VCaP (cell line): ENCODE results near the gene TBC1D8.
A peak's percentile ranks its signal among the peaks of the same experiment; 100 is the strongest.

Source experiments
- H3K27ac ChIP-seq: fragments of 450-650 bp; 2 replicates; pipeline ENCODE4 v1.5.1; 2017
- CTCF ChIP-seq: fragments of 450-650 bp; conservative IDR thresholded peaks from 2 replicates; pipeline ENCODE4 v1.5.1; 2017; ENCODE audit warnings: mild to moderate bottlenecking, moderate library complexity

TBC1D8 gene

GRCh38 chr2:101107241-101107640 lies 43.9 kb downstream of the TBC1D8 start:
- H3K27ac ChIP-seq, result peak overlapping the region; percentile 43; the same call in 1 of the 2 replicates
- TF ChIP-seq CTCF, result no peak

GRCh38 chr2:101106453-101107181 lies 44.6 kb downstream of the TBC1D8 start:
- peak overlapping the region; percentile 43; the same call in 1 of the 2 replicates for H3K27ac ChIP-seq
- no peak for TF ChIP-seq CTCF

- H3K27ac ChIP-seq, result peak overlapping the region; percentile 43; the same call in 1 of the 2 replicates
- no peak for TF ChIP-seq CTCF
Measured at GRCh38 chr2:101105654-101106053, 45.5 kb downstream of the TBC1D8 start.

- no peak overlapping the region; the same call in 1 of the 2 replicates for H3K27ac ChIP-seq
- no peak for TF ChIP-seq CTCF
Measured at GRCh38 chr2:101097638-101098037, 53.5 kb downstream of the TBC1D8 start.

GRCh38 chr2:101096619-101097142 lies 54.5 kb downstream of the TBC1D8 start:
- TF ChIP-seq CTCF, result no peak

GRCh38 chr2:101094351-101094750 lies 56.8 kb downstream of the TBC1D8 start:
- no peak overlapping the region for H3K27ac ChIP-seq
- TF ChIP-seq CTCF, result no peak

More at GRCh38 chr2:101096619-101097142, 54.5 kb downstream of the TBC1D8 start:
- peak overlapping the region; percentile 12; the same call in 1 of the 2 replicates for H3K27ac ChIP-seq

- no peak for TF ChIP-seq CTCF
- no peak overlapping the region for H3K27ac ChIP-seq
Measured at GRCh38 chr2:101089942-101090799, 61.0 kb downstream of the TBC1D8 start.
